ENCODE data around the gene SYNPR.

DNA sequence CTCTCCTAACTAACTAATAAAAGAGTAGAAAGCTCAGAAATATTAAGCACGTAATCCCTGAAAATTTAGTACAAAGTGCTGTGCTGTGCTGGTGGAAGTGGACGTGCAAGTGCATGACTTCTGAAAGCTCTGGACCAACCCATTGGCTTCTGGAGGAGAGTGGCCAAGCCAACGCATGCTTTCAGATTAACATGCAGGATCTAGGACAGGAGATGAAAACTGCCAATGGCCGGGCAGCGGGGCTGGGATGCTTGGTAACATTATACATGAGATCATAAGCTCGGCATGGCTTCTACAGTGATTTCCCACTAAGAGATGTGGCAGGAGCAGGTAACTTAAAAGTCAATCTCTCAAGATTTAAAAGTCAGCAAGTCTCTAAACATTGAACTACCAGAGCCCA lies 203.5 kb downstream of the SYNPR start:
- TF ChIP-seq, protein P1, sequence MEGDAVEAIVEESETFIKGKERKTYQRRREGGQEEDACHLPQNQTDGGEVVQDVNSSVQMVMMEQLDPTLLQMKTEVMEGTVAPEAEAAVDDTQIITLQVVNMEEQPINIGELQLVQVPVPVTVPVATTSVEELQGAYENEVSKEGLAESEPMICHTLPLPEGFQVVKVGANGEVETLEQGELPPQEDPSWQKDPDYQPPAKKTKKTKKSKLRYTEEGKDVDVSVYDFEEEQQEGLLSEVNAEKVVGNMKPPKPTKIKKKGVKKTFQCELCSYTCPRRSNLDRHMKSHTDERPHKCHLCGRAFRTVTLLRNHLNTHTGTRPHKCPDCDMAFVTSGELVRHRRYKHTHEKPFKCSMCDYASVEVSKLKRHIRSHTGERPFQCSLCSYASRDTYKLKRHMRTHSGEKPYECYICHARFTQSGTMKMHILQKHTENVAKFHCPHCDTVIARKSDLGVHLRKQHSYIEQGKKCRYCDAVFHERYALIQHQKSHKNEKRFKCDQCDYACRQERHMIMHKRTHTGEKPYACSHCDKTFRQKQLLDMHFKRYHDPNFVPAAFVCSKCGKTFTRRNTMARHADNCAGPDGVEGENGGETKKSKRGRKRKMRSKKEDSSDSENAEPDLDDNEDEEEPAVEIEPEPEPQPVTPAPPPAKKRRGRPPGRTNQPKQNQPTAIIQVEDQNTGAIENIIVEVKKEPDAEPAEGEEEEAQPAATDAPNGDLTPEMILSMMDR (IDR thresholded peaks at IDR 0.05), result no peak
- TF ChIP-seq POLR2A (IDR thresholded peaks at IDR 0.05; ENCODE audit: low read depth), result no peak
